ENCODE data around the gene WDR37.

The WDR37 gene

DNA sequence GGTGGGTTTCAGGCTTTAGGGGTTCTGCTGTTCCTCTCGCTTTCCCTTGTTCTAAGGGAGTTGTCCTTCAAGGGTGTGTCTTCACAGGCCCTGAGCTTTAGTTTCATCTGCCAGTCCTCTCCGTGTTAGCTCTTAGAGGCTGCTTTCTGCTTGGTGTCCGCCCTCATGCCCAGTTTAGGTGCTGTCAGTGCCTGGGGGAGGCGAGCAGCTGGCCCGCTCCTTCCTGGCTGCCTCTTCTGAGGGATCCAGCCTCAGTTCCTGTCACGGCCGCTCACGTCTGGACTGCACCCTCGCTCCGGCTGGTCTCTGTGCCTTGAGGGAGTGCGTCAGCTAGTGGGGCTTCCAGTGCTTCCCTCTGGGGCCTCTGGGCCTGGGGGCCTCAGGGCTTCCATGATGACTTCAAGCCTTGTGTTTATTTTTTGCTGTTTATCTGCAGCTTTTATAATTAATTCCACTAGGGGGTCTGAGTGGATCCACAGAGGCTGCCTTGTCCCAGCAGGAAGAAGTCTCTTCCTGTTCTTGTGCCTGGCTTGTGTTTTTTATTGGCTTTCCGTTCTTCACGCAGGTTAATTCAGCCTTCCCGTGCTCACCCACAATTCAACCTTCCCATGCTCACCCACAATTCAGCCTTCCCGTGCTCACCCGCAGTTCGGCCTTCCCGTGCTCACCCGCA lies 33.0 kb downstream of the WDR37 start:
- H3K27ac ChIP-seq: no peak overlapping the region
- no peak for TF ChIP-seq ZFX (IDR thresholded peaks at IDR 0.05; ENCODE audit: borderline replicate concordance)

DNA sequence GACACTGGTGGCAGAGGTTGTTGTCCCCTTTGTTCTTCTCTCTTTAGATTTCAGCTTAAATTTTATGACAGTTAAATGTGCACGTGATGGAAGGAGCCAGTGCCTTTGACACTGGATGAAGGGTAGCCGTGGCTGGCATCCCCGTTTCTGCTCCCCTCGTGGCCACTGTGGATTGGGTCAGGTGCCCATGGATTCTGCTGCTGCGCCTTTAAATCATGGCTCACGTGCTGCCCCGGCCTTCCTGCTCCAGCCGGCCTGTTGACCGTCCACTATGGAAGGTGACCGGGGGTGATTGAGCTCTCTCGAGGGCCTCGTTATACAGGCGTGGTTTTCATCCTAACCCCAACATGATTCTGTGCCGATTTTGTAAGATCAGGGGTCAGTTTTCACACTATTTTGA lies 34.5 kb downstream of the WDR37 start:
- no peak overlapping the region for H3K27ac ChIP-seq
- TF ChIP-seq, protein P1, sequence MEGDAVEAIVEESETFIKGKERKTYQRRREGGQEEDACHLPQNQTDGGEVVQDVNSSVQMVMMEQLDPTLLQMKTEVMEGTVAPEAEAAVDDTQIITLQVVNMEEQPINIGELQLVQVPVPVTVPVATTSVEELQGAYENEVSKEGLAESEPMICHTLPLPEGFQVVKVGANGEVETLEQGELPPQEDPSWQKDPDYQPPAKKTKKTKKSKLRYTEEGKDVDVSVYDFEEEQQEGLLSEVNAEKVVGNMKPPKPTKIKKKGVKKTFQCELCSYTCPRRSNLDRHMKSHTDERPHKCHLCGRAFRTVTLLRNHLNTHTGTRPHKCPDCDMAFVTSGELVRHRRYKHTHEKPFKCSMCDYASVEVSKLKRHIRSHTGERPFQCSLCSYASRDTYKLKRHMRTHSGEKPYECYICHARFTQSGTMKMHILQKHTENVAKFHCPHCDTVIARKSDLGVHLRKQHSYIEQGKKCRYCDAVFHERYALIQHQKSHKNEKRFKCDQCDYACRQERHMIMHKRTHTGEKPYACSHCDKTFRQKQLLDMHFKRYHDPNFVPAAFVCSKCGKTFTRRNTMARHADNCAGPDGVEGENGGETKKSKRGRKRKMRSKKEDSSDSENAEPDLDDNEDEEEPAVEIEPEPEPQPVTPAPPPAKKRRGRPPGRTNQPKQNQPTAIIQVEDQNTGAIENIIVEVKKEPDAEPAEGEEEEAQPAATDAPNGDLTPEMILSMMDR (IDR thresholded peaks at IDR 0.05): no peak
- TF ChIP-seq ZFX (IDR thresholded peaks at IDR 0.05; ENCODE audit: borderline replicate concordance): no peak

DNA sequence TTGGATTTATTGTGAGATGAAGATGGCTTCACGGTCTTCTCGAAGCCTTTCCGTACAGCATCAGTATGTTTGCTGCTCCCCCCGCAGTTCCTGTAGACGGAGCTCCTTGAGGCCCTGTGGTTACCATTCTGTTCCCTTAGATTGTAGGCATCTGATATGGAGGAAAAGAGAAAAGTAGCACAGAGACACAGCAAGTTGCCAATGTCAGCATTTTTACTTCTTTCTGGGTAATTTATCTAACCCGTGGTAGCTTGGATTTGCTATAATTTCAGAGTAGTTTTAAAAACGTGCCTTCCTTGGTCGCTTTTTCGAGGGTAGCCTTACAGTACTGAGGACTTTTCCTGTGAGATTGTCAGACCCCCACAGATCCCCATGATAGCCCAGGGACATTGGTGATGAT lies 37.5 kb downstream of the WDR37 start:
- TF ChIP-seq ZFX (IDR thresholded peaks at IDR 0.05; ENCODE audit: borderline replicate concordance): no peak
- TF ChIP-seq, protein P1 (IDR thresholded peaks at IDR 0.05): no peak
- no peak overlapping the region for H3K27ac ChIP-seq

DNA sequence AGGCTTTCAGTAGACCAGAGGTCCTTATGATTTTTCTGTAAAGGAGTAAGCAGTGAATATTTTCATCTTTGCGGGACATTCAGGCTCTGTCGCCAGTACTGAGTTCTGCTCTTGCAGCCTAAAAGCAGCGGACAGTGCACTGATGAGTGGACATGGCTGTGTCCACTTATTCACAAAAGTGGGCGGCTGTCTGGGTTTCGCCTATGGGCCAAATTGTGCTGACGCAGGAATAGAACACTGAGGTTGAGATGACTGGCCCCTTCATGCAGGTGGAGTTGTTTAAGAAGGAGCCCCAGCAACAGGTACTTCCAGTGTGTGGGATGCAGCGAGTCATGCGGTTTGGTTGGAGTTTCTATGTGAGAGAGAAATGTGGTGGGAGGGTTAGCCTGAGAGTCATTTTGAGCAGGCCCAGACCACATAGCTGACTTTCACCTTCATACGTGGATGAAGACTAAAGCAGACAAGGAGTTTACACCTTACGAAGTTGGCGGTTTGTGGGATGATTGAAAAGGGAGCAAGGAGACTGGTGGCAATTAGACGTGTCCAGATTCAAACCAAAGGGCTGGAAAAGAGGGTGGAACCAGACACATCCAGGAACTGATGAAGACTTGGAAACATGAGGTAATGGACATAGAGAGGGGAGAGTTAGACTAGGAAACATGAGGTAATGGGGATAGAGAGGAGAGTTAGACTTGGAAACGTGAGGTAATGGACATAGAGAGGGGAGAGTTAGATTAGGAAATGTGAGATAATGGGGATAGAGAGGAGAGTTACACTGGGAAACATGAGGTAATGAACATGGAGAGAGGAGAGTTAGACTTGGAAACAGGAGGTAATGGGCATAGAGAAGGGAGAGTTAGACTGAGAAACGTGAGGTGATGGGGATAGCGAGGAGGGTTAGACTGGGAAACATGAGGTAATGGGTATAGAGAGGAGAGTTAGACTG lies 38.2 kb downstream of the WDR37 start:
- H3K27ac ChIP-seq: no peak overlapping the region
- no peak for TF ChIP-seq ZFX (IDR thresholded peaks at IDR 0.05; ENCODE audit: borderline replicate concordance)
- TF ChIP-seq, protein P1 (IDR thresholded peaks at IDR 0.05): no peak

DNA sequence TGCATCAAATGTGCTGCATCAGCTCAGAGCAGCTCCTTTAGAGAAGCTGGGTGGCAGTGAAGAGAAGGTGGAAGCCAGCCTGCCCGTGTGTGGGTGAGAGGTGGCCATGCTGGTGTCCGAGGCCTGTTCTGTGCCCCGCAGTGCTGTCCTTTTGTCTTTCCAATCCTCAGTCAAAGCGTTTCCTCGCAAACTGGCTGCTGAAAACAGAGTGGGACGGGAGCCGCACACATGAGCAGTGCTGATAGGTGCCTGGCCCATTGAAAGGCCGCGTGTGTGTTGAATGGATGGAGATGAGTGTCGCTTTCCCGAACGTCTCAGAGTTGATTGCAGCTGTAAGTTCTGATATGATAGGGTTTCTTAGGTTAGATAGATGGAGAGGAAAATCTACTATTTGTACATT lies 39.3 kb downstream of the WDR37 start:
- TF ChIP-seq, protein P1 (IDR thresholded peaks at IDR 0.05): no peak
- TF ChIP-seq ZFX (IDR thresholded peaks at IDR 0.05; ENCODE audit: borderline replicate concordance): no peak
- no peak overlapping the region for H3K27ac ChIP-seq

DNA sequence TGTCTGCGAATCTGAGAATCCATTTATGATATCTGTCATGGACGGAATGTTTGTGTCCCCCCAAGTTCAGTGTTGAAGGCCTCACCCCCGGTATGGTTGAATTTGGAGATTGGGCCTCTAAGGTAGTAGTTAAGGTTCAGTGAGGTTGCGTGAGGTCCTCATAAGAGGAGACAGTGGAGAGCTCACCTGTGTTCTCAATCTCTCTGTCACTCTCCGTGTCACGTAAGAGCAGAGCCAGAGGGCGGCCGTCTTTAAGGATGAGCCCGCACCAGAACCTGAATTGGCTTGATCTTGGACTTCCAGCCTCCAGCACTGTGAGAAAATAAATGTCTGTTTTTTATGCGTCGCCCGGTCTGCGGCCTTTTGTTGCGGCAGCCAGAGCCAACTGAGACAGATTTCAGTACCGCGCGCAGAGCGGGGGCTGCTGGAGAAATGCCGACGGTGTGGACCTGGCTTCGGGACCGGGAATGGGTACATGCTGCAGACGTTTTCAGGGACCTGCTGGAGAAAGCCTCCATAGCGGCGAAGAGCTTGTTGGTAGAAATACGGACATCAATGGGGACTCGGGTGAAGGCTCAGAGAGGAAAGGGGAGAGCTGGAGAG lies 40.2 kb downstream of the WDR37 start:
- no peak for TF ChIP-seq ZFX (IDR thresholded peaks at IDR 0.05; ENCODE audit: borderline replicate concordance)
- TF ChIP-seq, protein P1 (IDR thresholded peaks at IDR 0.05): no peak
- H3K27ac ChIP-seq: no peak overlapping the region

DNA sequence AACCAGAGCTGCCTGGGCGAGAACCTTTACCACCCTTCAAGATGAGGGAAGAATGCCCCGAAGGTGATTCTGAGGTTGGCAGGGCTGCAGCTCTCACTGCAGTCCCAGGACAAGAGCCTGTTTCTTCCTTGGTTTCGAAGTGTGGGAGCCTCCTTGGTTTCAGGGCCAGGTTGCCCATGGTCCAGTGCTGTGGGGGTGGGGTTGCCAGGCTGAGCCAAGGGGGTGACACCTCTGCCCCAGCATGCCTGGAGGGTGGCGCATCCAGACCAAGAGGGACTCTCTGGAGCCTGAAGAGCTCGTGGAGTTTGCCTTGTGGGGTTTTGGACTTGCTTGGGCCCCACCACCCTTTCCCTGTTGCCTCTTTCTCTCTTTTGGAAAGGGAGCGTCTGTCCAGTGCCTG lies 41.3 kb downstream of the WDR37 start:
- no peak overlapping the region for H3K27ac ChIP-seq
- TF ChIP-seq ZFX (IDR thresholded peaks at IDR 0.05; ENCODE audit: borderline replicate concordance): no peak
- TF ChIP-seq, protein P1 (IDR thresholded peaks at IDR 0.05): no peak
